Measurements from ENCODE around the gene BZW1.

Gene BZW1

GRCh38 chr2:200839513-200839912, 27.8 kb downstream of the BZW1 start:
- H3K9me3 ChIP-seq (ENCODE audit: control insufficient read depth, insufficient read depth, low read length): peaks cover 4% of the 10 kb centered on the region; the same call in 1 of the 2 replicates
- H3K36me3 ChIP-seq (ENCODE audit: insufficient read depth, low read length): no peaks in the 10 kb centered on the region
- no peak overlapping the region for H3K9ac ChIP-seq (ENCODE audit: low read depth, low read length)
- no peaks in the 10 kb centered on the region for H3K4me1 ChIP-seq (ENCODE audit: insufficient read depth, low read length)

GRCh38 chr2:200843993-200844948, 32.6 kb downstream of the BZW1 start:
- Histone ChIP-seq H3K36me3 (ENCODE audit: insufficient read depth, low read length) (no peaks in the 10 kb centered on the region), H3K4me1 (ENCODE audit: insufficient read depth, low read length) (no peaks in the 10 kb centered on the region), H3K9ac (ENCODE audit: low read depth, low read length) (no peak overlapping the region), H3K9me3 (ENCODE audit: control insufficient read depth, insufficient read depth, low read length) (no peaks in the 10 kb centered on the region)

- Histone ChIP-seq H3K9me3 (ENCODE audit: control insufficient read depth, insufficient read depth, low read length) (no peaks in the 10 kb centered on the region), H3K9ac (ENCODE audit: low read depth, low read length) (no peak overlapping the region), H3K36me3 (ENCODE audit: insufficient read depth, low read length) (no peaks in the 10 kb centered on the region), H3K4me1 (ENCODE audit: insufficient read depth, low read length) (no peaks in the 10 kb centered on the region)
Observed at GRCh38 chr2:200845194-200845593, 33.5 kb downstream of the BZW1 start.

- Histone ChIP-seq H3K9me3 (ENCODE audit: control insufficient read depth, insufficient read depth, low read length) (no peaks in the 10 kb centered on the region), H3K36me3 (ENCODE audit: insufficient read depth, low read length) (no peaks in the 10 kb centered on the region), H3K4me1 (ENCODE audit: insufficient read depth, low read length) (no peaks in the 10 kb centered on the region), H3K9ac (ENCODE audit: low read depth, low read length) (no peak overlapping the region)
Observed at GRCh38 chr2:200845669-200846325, 34.1 kb downstream of the BZW1 start.

DNA sequence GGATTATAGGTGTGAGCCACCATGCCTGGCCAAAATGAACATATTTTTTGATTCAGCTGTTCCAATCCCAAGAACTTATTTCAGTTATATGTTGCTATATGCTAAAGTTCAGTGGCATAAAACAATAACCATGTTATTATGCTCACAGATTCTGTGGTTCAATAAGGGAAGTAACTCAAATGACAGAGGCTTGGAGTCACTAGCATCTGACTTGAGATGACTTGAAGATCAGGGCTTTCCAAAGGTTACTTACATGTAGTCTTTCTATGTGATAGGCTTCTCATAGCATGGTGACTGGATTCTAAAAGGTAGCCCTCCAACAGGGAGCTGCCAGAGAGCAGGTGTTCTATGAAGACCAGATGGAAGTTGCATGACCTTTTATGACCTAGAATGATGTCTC, 35.6 kb downstream of the BZW1 start:
- Histone ChIP-seq H3K9ac (ENCODE audit: low read depth, low read length) (no peak overlapping the region), H3K36me3 (ENCODE audit: insufficient read depth, low read length) (peaks cover under 1% of the 10 kb centered on the region; the same call in 1 of the 2 replicates), H3K9me3 (ENCODE audit: control insufficient read depth, insufficient read depth, low read length) (no peaks in the 10 kb centered on the region), H3K4me1 (ENCODE audit: insufficient read depth, low read length) (no peaks in the 10 kb centered on the region)

- Histone ChIP-seq H3K4me1 (ENCODE audit: insufficient read depth, low read length) (no peaks in the 10 kb centered on the region), H3K9ac (ENCODE audit: low read depth, low read length) (no peak overlapping the region), H3K36me3 (ENCODE audit: insufficient read depth, low read length) (peaks cover 5% of the 10 kb centered on the region; the same call in 1 of the 2 replicates), H3K9me3 (ENCODE audit: control insufficient read depth, insufficient read depth, low read length) (no peaks in the 10 kb centered on the region)
Observed at GRCh38 chr2:200847939-200848338, 36.2 kb downstream of the BZW1 start.

DNA sequence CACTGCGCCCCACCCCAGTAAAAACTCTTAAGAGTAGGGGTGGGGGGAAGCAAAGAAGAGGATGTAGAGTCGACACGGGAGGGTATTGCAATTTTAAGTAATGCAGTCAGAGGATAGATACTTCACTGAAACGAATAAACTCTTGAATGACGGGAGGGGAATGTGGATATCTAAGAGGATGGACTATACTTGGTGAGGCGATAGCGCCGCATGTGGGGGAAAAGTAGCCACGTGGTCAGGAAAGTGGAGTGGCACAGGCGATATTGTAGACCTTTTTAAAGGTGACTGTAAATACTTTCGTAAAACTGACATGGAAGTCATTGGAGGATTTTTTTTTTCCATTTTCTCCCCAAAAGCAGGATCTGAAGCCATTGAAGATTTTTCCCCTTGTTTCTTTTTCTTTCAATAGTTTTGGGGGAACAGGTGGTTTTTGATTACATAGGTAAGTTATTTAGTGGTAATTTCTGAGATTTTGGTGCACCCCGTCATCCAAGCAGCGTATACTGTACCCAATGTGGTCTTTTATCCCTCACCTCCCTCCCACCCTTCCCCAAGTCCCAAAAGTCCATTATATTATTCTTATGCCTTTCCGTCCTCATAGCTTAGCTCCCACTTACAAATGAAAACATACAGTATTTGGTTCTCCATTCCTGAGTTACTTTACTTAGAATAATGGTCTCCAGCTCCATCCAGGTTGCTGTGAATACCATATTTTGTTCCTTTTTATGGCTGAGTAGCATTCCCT, 39.0 kb downstream of the BZW1 start:
- no peaks in the 10 kb centered on the region for H3K9me3 ChIP-seq (ENCODE audit: control insufficient read depth, insufficient read depth, low read length)
- H3K36me3 ChIP-seq (ENCODE audit: insufficient read depth, low read length): peaks cover 20% of the 10 kb centered on the region
- no peak overlapping the region for H3K9ac ChIP-seq (ENCODE audit: low read depth, low read length)
- no peaks in the 10 kb centered on the region for H3K4me1 ChIP-seq (ENCODE audit: insufficient read depth, low read length)

DNA sequence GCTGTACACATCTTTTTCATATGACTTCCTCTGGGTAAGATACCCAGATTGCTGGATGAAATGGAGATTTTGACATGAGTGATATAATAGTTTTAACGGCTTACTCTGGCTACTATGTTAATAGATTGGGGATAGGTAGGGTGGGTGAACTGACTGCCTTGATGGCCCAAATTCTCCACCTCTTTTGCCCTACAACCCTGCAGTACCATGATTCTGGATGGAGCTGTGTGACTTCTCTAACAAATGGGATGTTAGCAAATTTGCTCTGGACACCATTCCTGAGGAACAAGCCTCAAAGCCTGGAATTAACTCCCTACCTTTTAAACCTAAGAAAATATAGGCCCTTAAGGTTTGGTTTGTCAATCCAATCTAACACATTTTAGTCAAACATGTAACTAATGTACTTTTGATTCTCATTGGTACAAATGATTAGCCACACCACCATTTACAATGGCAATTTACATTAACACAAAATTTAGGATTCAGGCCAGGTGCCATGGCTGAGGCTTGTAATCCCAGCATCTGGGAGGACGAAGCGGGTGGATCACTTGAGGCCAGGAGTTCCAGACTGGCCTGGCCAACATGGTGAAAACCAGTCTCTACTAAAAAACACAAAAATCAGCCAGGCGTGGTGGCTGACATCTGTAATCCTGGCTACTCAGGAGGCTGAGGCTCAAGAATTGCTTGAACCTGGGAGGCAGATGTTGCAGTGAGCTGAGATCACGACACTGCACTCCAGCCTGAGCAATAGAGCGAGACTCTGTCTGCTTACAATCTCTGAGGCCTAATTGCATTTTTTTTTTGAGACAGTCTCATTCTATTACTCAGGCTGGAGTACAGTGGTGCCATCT, 39.9 kb downstream of the BZW1 start:
- peaks cover 28% of the 10 kb centered on the region for H3K36me3 ChIP-seq (ENCODE audit: insufficient read depth, low read length)
- no peaks in the 10 kb centered on the region for H3K9me3 ChIP-seq (ENCODE audit: control insufficient read depth, insufficient read depth, low read length)
- H3K9ac ChIP-seq (ENCODE audit: low read depth, low read length): no peak overlapping the region
- H3K4me1 ChIP-seq (ENCODE audit: insufficient read depth, low read length): no peaks in the 10 kb centered on the region

GRCh38 chr2:200852605-200853004, 40.9 kb downstream of the BZW1 start:
- Histone ChIP-seq H3K9me3 (ENCODE audit: control insufficient read depth, insufficient read depth, low read length) (no peaks in the 10 kb centered on the region), H3K36me3 (ENCODE audit: insufficient read depth, low read length) (peaks cover 38% of the 10 kb centered on the region), H3K4me1 (ENCODE audit: insufficient read depth, low read length) (no peaks in the 10 kb centered on the region), H3K9ac (ENCODE audit: low read depth, low read length) (no peak overlapping the region)

GRCh38 chr2:200856806-200857205, 45.1 kb downstream of the BZW1 start:
- Histone ChIP-seq H3K9me3 (ENCODE audit: control insufficient read depth, insufficient read depth, low read length) (no peaks in the 10 kb centered on the region), H3K9ac (ENCODE audit: low read depth, low read length) (no peak overlapping the region), H3K4me1 (ENCODE audit: insufficient read depth, low read length) (peaks cover 6% of the 10 kb centered on the region; the same call in 1 of the 2 replicates), H3K36me3 (ENCODE audit: insufficient read depth, low read length) (peaks cover 54% of the 10 kb centered on the region)

DNA sequence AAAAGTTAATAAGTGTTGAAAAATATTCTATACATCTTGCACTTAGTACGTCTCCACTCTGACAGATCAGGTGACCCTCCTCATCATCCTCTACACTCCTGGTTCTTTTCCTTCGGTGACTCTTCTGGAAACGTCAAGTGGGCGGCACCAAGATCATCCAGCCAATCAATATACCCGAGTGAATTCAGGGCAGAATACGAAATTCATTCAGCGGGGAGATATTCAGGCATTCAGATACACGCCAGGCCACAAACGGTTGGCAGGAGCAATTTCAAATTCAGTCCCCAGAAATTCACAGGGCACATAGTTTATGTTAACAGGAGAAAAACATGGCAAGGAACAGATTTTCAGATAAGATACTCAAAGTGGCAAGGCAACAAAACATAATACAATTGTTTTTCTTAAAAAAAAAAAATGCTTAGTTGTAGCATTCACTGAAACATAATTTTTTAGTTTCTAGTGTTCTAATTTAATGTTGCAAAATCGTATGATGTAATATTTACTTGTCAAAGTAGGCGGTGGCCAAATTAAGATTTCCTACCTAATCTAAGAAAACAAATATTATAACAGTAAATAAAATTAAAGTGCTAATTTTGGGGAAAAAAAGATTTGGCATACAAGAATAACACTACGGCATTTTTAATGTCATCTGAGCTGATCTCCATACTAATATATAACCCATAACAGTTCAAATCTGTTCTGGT, 48.5 kb downstream of the BZW1 start:
- Histone ChIP-seq H3K9ac (ENCODE audit: low read depth, low read length) (no peak overlapping the region), H3K36me3 (ENCODE audit: insufficient read depth, low read length) (peaks cover 33% of the 10 kb centered on the region), H3K4me1 (ENCODE audit: insufficient read depth, low read length) (peaks cover 6% of the 10 kb centered on the region; the same call in 1 of the 2 replicates), H3K9me3 (ENCODE audit: control insufficient read depth, insufficient read depth, low read length) (no peaks in the 10 kb centered on the region)

DNA sequence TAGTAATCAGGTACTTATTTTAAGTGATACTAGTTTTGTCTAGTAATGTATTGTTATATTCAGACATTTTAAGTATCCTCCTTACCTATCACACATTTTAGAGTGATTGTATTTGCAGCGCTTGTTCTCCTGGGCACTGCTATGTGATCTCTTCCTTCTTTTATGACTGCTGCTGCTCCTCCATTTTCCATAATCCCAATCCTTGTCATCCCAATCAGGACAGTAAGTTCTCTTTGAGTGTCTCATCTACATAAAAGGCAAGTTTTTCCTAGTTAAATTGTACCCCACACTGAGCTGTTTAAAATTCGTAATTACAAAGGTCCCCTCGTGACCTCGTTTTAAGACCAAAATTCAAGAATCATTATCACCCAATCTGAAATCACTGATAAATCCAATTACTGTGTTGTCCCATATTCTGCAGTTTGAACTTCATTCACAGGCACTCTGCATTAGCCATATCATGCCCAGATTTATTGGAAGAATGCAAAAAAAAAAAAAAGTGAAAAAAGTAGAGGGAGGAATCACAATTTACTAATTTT, 50.0 kb downstream of the BZW1 start:
- peaks cover 25% of the 10 kb centered on the region for H3K36me3 ChIP-seq (ENCODE audit: insufficient read depth, low read length)
- peak overlapping the region; percentile 8; the same call in 1 of the 2 replicates for H3K9ac ChIP-seq (ENCODE audit: low read depth, low read length)
- H3K4me1 ChIP-seq (ENCODE audit: insufficient read depth, low read length): peaks cover 6% of the 10 kb centered on the region; the same call in 1 of the 2 replicates
- H3K9me3 ChIP-seq (ENCODE audit: control insufficient read depth, insufficient read depth, low read length): no peaks in the 10 kb centered on the region

DNA sequence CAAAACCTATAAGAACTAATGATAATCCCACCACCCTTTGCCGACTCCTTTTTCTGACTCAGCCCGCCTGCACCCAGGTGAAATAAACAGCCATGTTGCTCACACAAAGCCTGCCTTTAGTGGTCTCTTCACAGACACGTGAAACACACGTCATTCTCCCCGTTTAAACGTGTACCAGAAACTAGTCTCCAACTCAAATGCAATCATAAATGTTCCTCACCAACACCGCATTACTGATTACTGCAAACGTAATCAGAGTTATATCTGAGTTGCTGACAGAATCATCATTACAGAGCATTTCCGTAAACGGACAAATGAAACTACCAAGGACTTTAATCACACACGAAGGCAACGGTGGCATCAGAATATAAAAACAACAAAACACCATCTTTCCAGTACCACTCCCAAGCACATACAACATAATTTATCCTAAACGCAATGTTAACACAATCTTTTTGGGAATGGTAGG, 50.9 kb downstream of the BZW1 start:
- Histone ChIP-seq H3K9me3 (ENCODE audit: control insufficient read depth, insufficient read depth, low read length) (no peaks in the 10 kb centered on the region), H3K36me3 (ENCODE audit: insufficient read depth, low read length) (peaks cover 16% of the 10 kb centered on the region), H3K4me1 (ENCODE audit: insufficient read depth, low read length) (peaks cover 6% of the 10 kb centered on the region; the same call in 1 of the 2 replicates), H3K9ac (ENCODE audit: low read depth, low read length) (peak overlapping the region; percentile 100)
